ENCODE results near the gene PIGL. TPM values are rescaled to one million over a fixed set of nuclear protein-coding genes. Genes with fewer than 3 reads are reported as not detected.
"Not testable (repeated sequence)": the region's sequence is repeated elsewhere in the genome, so short reads cannot be mapped to it uniquely, and the experiment has no call there.

PIGL gene
- total RNA-seq, 4 donors from 2014 or later: 60.9 to 142 (median 101) TPM

- WGBS, 2 donors (ENCODE audit: low coverage in 1 of 2): 91 to 100% methylated on average over 1 to 3 of the region's 3 CpGs
- DNase-seq: no peak
- no peaks in the 10 kb centered on the region for H3K27me3 ChIP-seq
- H3K4me1 ChIP-seq: peaks cover 0 to 47% (median 16%) of the 10 kb centered on the region in 4 donors
- H3K9me3 ChIP-seq: no peaks in the 10 kb centered on the region
- peak overlapping the region in 3 of 4 donors; percentile 81 to 91 (median 87) for H3K27ac ChIP-seq
- TF ChIP-seq POLR2A (IDR thresholded peaks at IDR 0.05) (no peak), POLR2AphosphoS5 (IDR thresholded peaks at IDR 0.05) (no peak)
- H3K36me3 ChIP-seq: no peaks in the 10 kb centered on the region
- no peak overlapping the region for H3K4me3 ChIP-seq
- intact Hi-C loops (cut with DNase I; ENCODE audit: low total_unique reads): no loop called here
- in situ Hi-C loops (cut with MboI; ENCODE audit: low pct_ligation_motif_present in 1 of 4, low pct_unique_long_range_greater_than_20kb in 1 of 4, low sequenced_read_pairs in 3 of 4): no loop called here
Observed at GRCh38 chr17:16300554-16300953, 83.5 kb downstream of the PIGL start.

GRCh38 chr17:16301963-16302855 is 85.2 kb downstream of the PIGL start:
- Histone ChIP-seq H3K27ac (no peak overlapping the region), H3K4me3 (no peak overlapping the region), H3K9me3 (no peaks in the 10 kb centered on the region), H3K36me3 (no peaks in the 10 kb centered on the region), H3K4me1 (peaks cover 0 to 36% (median 16%) of the 10 kb centered on the region in 4 donors), H3K27me3 (no peaks in the 10 kb centered on the region)
- intact Hi-C loops (cut with DNase I; ENCODE audit: low total_unique reads) (no loop called here), in situ Hi-C loops (cut with MboI; ENCODE audit: low pct_ligation_motif_present in 1 of 4, low pct_unique_long_range_greater_than_20kb in 1 of 4, low sequenced_read_pairs in 3 of 4) (no loop called here)
- DNase-seq: no peak
- TF ChIP-seq POLR2AphosphoS5 (IDR thresholded peaks at IDR 0.05): no peak
- TF ChIP-seq EP300 (IDR thresholded peaks at IDR 0.05; ENCODE audit: low read depth): no peak
- no peak for TF ChIP-seq CTCF (IDR thresholded peaks at IDR 0.05)
- no peak for TF ChIP-seq POLR2A (IDR thresholded peaks at IDR 0.05)
- WGBS, 2 donors (ENCODE audit: low coverage in 1 of 2): 86 to 98% methylated on average over 5 to 13 of the region's 13 CpGs

- in situ Hi-C loops (cut with MboI; ENCODE audit: low pct_ligation_motif_present in 1 of 4, low pct_unique_long_range_greater_than_20kb in 1 of 4, low sequenced_read_pairs in 3 of 4): no loop called here
- no peaks in the 10 kb centered on the region for H3K9me3 ChIP-seq
- DNase-seq: no peak
- 90% methylated on average over 4 of the region's 4 CpGs; no CpG with 5 or more reads in 1 of the 2 donors for WGBS, 2 donors (ENCODE audit: low coverage in 1 of 2)
- H3K27me3 ChIP-seq: no peaks in the 10 kb centered on the region
- no peaks in the 10 kb centered on the region for H3K36me3 ChIP-seq
- H3K4me1 ChIP-seq: peaks cover 0 to 30% (median 13%) of the 10 kb centered on the region in 4 donors
- no peak overlapping the region for H3K27ac ChIP-seq
- TF ChIP-seq POLR2A (IDR thresholded peaks at IDR 0.05): no peak
- no peak overlapping the region for H3K4me3 ChIP-seq
- intact Hi-C loops (cut with DNase I; ENCODE audit: low total_unique reads): no loop called here
Observed at GRCh38 chr17:16302856-16303255, 85.8 kb downstream of the PIGL start.

- Histone ChIP-seq H3K4me3 (no peak overlapping the region), H3K36me3 (no peaks in the 10 kb centered on the region), H3K27me3 (no peaks in the 10 kb centered on the region), H3K9me3 (no peaks in the 10 kb centered on the region), H3K27ac (no peak overlapping the region), H3K4me1 (peaks cover 0 to 10% (median 3%) of the 10 kb centered on the region in 4 donors)
- TF ChIP-seq POLR2A (IDR thresholded peaks at IDR 0.05): no peak
- TF ChIP-seq CTCF (IDR thresholded peaks at IDR 0.05): peak in 1 of 5 experiments; percentile 30
- no peak for TF ChIP-seq EP300 (IDR thresholded peaks at IDR 0.05; ENCODE audit: low read depth)
- TF ChIP-seq POLR2AphosphoS5 (IDR thresholded peaks at IDR 0.05): no peak
- in situ Hi-C loops (cut with MboI; ENCODE audit: low pct_ligation_motif_present in 1 of 4, low pct_unique_long_range_greater_than_20kb in 1 of 4, low sequenced_read_pairs in 3 of 4) (no loop called here), intact Hi-C loops (cut with DNase I; ENCODE audit: low total_unique reads) (no loop called here)
- DNase-seq: no peak
- WGBS, 2 donors (ENCODE audit: low coverage in 1 of 2): 86% methylated on average over 3 of the region's 3 CpGs; no CpG with 5 or more reads in 1 of the 2 donors
Observed at GRCh38 chr17:16304830-16305229, 87.8 kb downstream of the PIGL start.

GRCh38 chr17:16306211-16306610 is 89.2 kb downstream of the PIGL start:
- Histone ChIP-seq H3K9me3 (no peaks in the 10 kb centered on the region), H3K27me3 (no peaks in the 10 kb centered on the region), H3K27ac (no peak overlapping the region), H3K36me3 (no peaks in the 10 kb centered on the region), H3K4me1 (no peaks in the 10 kb centered on the region), H3K4me3 (no peak overlapping the region)
- in situ Hi-C loops (cut with MboI; ENCODE audit: low pct_ligation_motif_present in 1 of 4, low pct_unique_long_range_greater_than_20kb in 1 of 4, low sequenced_read_pairs in 3 of 4) (no loop called here), intact Hi-C loops (cut with DNase I; ENCODE audit: low total_unique reads) (no loop called here)
- TF ChIP-seq POLR2A (IDR thresholded peaks at IDR 0.05) (no peak), CTCF (IDR thresholded peaks at IDR 0.05) (no peak), EP300 (IDR thresholded peaks at IDR 0.05; ENCODE audit: low read depth) (no peak), POLR2AphosphoS5 (IDR thresholded peaks at IDR 0.05) (no peak)
- WGBS, 2 donors (ENCODE audit: low coverage in 1 of 2): 76 to 80% methylated on average over 3 to 8 of the region's 8 CpGs
- no peak for DNase-seq

- DNase-seq: not testable (repeated sequence)
Observed at GRCh38 chr17:16312061-16312460, 95.1 kb downstream of the PIGL start.

More at GRCh38 chr17:16312061-16312460, 95.1 kb downstream of the PIGL start:
- H3K4me1 ChIP-seq; H3K4me3 ChIP-seq; H3K9me3 ChIP-seq; H3K36me3 ChIP-seq; H3K27ac ChIP-seq; intact Hi-C loops (cut with DNase I; ENCODE audit: low total_unique reads); in situ Hi-C loops (cut with MboI; ENCODE audit: low pct_ligation_motif_present in 1 of 4, low pct_unique_long_range_greater_than_20kb in 1 of 4, low sequenced_read_pairs in 3 of 4); H3K27me3 ChIP-seq: not testable (repeated sequence)
- 89 to 96% methylated on average over 11 to 14 of the region's 34 CpGs for WGBS, 2 donors (ENCODE audit: low coverage in 1 of 2)

All from transverse colon (tissue), 4 donors.